NCI-H2227 (cell line): ENCODE measurements around the gene PCDHAC2.
A peak's percentile ranks its signal among the peaks of the same experiment; 100 is the strongest.

ENCODE experiments used
- DNase-seq: peaks from one replicate; lab custom pipeline; 2025; ENCODE audit not compliant: unreplicated experiment; lab: John Stamatoyannopoulos, UW

The PCDHAC2 gene

DNA sequence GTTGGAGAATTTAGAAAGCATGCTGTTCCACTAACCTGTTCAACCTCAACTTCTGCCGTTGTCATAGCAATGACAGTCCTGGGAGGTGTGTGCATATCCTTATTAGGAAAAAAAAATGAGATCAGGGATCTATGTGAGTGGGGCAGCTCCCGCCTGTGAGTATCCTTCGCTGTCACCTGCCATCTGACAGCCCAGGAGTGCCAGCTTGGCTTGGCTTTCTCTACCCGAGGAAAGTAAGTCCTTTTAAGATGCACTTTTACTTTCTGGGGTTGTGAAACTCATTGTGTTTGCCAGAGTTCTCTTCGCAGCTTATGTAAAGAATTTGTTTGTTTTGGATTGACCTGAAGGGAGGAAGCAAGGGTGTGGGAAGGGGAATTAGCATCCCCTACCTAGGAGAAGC is 21.8 kb downstream of the PCDHAC2 start:
- no peak for DNase-seq

DNA sequence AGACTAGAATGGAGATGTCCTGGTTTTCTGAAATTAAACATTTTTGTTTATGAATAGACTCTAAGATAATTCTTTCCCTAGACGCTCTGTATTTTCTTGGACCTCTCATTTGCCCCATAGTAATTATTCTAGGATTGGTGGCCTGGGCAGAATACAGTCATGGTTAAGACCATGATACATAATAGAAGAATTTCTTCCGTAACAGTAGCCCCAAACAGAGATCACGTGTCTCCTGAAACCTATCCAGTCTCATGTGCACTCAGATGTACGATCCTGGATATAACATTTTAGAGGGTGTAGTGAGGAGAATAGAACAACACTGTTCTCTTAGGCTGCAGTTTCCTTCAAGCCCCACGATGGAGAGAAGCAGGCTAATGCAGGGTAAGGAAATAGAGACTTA is 22.3 kb downstream of the PCDHAC2 start:
- DNase-seq = no peak

DNA sequence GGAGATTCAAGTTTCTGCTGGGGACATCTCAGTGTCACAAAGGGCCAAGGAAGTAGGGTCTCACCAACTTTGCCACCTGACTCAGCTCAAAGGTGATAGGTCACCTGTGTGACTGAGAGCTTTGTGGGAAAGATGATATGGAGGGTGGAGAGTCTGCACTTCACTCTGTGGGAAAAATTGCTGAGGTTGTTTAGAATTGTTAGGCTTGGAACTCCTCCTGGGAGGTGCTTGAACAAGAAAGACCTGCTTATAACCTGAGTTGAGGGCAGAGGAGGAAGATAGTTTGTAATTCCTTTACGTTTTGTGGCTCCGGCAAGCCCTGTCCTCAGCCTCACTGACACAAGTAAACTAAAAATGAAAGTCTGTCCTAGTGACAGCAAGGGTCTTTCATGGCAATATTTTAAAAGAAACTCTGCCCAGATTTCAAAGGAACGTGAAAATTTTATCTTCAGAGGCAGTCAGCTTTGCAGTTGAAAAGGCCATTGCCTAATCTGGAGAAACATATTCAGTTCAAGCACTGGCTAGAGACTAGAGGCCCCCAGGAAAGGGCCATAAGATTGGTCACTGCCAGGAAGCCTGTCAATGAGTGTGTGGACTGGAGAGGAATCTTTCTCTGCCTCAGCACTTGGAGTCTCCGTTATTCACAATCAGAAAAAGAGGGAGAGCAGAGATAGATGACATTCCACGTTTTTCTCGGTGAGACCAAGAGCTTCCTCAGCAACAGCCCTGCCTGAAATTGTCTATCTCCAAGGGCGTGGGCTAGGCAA is 23.2 kb downstream of the PCDHAC2 start:
- DNase-seq = no peak

DNA sequence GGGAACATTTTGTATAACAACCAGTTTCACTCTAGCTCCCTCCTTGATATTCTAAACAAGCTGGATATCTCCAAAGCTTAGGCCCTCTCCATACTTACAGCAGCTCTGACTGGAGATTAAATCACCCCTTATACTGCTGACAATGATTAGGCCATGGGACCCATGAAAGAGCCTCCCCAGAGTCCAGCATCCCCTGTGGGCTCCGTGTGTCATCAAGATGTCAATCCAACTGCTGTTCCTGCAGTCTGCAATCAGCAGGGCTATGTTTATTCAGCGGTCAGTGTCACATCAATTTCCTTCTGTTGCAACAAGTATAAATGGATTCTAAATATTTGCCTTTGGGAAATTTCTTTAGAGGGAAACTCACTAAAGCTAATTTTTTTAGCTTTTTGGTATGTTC is 26.6 kb downstream of the PCDHAC2 start:
- DNase-seq = no peak

DNA sequence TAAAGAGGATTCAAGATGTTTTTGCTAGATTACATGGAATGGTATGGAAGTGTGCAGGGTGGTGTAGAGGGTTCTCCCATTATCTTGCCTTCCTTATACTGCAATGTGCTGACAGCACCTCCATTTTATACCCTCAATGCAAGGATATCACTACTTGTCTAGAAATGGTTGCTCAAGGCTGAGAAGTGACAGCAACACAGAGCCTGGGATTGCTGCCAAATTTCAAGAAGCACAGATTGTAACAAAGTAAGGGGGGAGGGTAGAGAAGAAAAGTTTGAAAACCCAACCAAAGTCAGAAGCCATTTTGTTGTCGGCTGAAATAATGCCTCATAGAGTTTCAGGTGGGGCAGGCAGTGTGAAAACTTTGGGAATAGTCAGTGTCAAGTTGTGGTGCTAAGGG is 29.8 kb downstream of the PCDHAC2 start:
- DNase-seq = no peak

DNA sequence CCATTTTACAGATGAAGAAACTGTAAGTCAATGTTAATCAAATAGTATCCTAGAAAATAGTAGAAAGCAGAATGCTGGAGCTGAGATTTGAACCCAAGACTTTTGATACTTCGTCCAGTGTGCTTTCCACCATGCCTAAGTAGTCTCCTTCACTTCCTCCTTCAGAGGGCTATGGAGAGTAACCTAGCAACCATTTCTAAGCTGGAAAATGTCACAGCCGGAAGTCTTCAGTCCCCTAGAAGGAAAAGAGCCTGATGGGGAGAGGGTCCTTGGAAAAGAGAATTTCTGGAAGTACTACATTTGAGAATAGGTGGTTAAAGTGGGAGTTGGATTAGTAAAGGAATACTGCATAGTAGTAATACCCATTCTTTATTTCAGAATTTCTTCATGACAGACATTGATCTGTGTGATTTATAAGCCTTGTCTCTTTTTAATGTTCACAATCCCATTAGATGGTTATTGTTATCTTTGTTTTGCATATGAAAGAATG is 32.7 kb downstream of the PCDHAC2 start:
- DNase-seq = no peak

DNA sequence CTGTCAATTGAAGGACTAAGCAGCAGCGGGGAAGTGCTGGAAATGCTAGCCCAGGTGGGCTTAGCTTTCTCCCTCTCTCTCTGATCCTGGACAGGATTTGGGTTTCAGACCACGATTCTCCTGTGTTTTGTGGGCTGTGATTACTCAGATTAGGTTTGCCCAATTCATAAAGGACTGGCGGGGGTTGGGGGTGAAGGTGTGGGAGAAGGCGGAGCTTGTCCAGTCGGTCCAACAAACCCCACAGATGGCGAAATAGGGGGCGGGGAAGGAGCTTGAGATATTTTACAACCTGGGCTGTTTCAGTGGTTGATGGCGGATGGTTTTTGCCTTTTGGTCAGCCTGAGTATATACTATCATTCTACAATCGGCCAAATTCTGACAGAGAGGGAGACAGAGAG is 35.2 kb downstream of the PCDHAC2 start:
- DNase-seq = peak; percentile 43

DNA sequence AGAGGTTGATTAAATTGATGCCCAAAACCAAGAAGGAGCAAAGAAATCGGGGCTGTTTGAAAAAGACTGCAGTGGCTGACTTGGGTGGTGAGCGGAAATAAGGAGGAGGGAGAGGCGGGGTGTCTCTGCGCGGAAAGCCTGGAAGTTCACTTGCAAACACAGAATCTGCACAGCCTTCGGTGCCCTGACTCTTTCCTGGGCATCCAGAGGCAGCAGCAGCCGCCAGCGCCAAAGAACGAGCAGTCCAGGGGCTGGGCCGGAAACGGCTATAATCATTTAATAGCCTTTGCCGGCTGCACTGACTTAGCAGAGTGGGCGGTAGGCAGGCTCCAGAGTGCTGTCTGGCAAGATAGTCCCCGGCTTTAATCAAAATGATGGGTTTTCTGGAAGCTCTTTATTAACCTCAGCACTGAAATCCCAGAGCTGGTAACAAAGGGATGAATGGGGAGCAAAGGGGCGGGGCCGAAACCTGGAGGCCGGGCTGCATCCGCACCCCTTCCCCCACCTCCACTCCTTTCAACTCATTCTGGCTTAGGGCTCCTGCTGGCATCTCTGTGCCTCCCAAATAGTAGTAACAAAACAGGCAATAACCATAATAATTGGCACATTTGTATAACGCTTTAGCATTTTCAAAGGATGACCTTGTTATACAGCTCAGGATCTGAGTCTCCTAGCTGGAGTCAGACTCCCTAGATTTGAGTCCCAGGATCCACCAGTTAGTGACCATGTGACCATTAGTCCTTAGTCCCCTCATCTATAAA is 35.7 kb downstream of the PCDHAC2 start:
- DNase-seq = peak; percentile 76

DNA sequence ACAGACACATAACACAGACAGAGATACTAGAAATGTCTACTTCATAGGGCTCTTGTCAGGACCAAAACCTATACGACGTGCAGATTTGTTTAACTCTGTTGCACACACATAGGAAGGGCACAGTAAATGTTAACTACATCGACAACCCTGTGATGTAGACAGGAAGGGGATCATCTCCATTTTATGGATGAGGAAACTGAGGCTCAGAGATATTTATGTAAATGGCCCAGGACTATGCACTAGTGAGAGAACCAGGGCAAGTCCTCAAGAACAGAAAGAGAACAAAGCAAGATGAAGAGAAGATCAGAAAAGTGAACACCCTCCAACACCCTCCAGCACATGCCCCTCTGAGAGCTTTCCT is 36.3 kb downstream of the PCDHAC2 start:
- DNase-seq = no peak

DNA sequence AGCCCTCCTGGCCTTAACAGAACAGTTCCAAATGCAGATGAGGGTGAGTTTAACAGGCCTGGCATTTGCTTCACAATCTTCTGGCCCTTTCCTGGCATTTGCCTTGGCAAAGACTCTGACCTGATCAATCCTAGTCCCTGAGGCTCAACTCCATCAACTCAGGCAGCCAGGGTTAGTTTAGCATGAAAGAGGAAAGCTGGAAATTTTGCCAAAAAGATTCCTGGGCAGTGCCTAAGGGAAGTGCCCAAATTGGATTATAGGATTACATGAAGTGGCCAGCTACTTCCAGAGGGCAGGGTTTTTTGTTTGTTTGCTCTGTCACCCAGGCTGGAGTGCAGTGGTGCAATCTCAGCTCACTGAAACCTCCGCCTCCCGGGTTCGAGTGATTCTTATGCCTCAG is 36.8 kb downstream of the PCDHAC2 start:
- no peak for DNase-seq

DNA sequence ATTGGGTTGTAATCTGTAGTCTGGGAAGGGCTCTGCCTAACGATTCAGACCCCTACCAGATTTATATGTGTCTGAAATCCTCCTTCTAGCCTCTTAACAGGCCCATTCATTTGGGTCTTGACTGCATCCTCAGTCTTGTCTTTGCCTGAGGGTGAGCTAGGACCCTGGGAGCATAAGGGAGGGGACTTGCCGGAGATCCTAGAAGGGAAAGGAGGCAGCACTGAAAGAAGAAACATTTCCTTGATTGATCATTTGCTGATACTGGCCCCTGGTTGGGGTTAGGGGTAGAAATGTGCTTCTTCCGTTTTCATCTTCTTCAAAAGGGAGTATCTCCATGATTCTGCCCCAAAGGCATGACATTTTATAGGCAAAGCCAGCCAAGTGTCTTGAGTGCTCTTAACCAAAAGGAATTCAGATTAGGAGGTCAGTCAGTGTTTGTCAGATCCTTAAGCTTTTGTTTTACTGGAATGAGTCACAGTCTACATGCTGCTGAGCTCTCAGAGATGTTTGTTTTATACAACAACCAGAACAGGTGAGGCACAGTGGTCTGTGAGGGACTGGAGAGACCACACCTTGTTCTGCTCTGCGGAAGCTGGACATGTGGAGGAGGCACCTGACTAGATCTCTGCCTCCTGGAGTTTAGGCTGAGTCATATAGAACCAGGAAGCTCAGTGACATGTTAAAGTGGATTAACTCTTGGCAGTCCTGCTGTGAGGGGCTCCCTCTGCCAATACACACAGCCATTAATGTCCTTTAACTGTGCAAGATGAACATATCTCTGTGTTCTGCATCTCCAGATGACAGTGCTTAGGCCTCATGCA is 37.7 kb downstream of the PCDHAC2 start:
- DNase-seq = peak; percentile 13

DNA sequence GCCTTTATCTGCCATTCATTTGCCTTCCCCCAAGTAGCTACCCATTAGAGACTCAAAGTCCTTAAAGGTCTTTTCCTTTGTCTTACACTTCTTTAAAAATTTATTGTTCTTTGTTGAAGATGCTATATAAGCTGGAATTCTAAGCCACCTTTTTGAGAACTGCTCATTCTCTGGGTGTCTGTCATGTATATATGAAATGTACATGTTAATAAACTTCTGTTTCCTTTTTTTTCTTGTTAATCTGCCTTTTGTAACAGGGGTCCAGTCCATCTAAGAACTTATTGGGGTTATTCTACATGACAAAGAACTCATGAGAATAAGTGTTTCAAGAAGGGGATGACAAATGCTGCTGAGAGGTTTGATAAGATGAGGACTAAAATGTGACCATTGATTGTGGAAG is 41.5 kb downstream of the PCDHAC2 start:
- no peak for DNase-seq

DNA sequence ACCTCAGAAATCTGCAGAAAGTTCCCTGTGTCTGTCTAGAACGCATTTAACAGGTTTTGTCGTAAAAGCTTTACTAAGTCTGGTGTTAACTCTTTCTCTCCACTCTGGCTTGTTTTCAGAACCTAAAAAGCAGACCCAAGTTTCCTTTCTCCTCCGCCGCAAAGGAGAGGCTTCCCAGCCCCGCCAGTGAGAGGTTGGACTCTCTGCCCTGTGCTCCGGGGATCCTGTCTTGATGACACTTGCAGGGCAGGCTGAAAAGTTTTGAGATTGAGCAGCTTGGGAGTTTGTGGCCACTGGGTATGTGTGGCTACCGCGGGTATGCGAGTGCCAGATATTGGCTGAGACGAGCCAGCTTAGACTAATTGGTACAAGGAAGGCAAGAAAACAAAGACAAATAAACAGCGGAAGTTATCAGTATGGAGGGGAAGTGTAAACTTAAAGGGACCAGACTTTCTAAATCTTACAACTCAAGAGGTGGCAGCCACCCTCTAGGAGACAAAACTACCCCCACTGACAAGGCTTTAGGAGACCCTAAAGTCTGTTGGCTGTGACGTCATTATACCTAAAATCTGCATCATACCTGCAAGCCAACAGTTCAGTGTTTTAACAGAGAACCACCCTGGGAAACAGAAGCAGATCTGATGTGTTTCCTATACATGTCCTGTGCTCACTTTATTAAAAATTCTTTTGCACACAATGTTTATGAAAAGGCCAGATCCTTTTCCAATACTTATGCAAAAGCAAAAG is 43.9 kb downstream of the PCDHAC2 start:
- no peak for DNase-seq

DNA sequence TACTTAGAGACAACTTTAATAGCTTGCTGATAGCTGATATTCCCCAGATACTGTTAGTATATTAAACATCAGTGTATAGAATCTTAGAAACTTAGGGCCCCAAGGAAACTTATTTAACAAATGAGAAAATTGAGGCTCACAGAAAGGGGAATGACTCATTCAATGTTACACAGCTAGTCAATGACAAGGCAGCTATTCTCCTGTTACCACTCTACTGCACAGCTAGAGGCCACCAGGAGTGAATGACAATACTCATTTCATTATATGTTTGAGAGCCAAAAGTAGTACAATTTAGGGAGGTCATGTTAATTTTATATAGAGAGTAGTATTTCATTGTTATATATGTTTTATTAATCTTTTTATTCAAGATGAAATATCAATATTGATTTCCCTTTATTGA is 51.7 kb downstream of the PCDHAC2 start:
- DNase-seq = no peak
